H1 (cell line): ENCODE data around the gene SLC5A4. TPM values are rescaled to one million over a fixed set of nuclear protein-coding genes. Genes with fewer than 3 reads are reported as not detected.

ENCODE experiments used
- CTCF ChIA-PET: fragments of 300-600 bp; sonication (Branson Sonifier 250); formaldehyde crosslinking; loops from one replicate; lab custom pipeline; 2021; ENCODE audit not compliant: partially characterized antibody; lab: Charles Lee
- POLR2A ChIA-PET: fragments of 300-600 bp; sonication (Branson Sonifier 250); formaldehyde crosslinking; loops from one replicate; lab custom pipeline; 2021; ENCODE audit warnings: inconsistent platforms; ENCODE audit not compliant: partially characterized antibody; lab: Charles Lee
- DNase-seq, 2 experiments: peaks; one replicate each; pipeline versions ENCODE4 v3.0.0 to v3.0.0-alpha.2; 2010 to 2022; ENCODE audit warnings: low spot score in 2 of 2, low read depth in 1 of 2, mixed read lengths in 1 of 2
- FAIRE-seq: peaks from 2 replicates; lab custom pipeline; 2011; peaks lifted over from hg19 to GRCh38; lab: Jason Lieb, UNC
- H2AFZ ChIP-seq: 2 replicates; pipeline ENCODE4 v1.8.1; 2012; ENCODE audit warnings: low read length, inconsistent platforms
- H2AK5ac ChIP-seq: 2 replicates; pipeline ENCODE4 v1.6.1; 2013; ENCODE audit warnings: low read depth, low read length
- H2BK120ac ChIP-seq: replicated peaks from 2 replicates; pipeline ENCODE3; 2013; ENCODE audit warnings: low read depth, low read length, inconsistent platforms
- H2BK12ac ChIP-seq: 2 replicates; pipeline ENCODE4 v1.6.1; 2013; ENCODE audit warnings: low read depth, low read length
- H2BK15ac ChIP-seq: 2 replicates; pipeline ENCODE4 v1.6.1; 2013; ENCODE audit warnings: low read length
- H2BK20ac ChIP-seq: 2 replicates; pipeline ENCODE4 v1.6.1; 2013; ENCODE audit warnings: low read length
- H2BK5ac ChIP-seq: 2 replicates; pipeline ENCODE4 v1.6.1; 2013; ENCODE audit warnings: low read depth, low read length
- H3K14ac ChIP-seq: 2 replicates; pipeline ENCODE4 v1.6.1; 2013; ENCODE audit warnings: inconsistent platforms; ENCODE audit not compliant: insufficient read length
- H3K18ac ChIP-seq: 2 replicates; pipeline ENCODE4 v1.6.1; 2013; ENCODE audit warnings: low read length; ENCODE audit errors: extremely low read depth
- H3K23ac ChIP-seq: 2 replicates; pipeline ENCODE4 v1.6.1; 2013; ENCODE audit warnings: inconsistent platforms; ENCODE audit not compliant: insufficient read length
- H3K23me2 ChIP-seq: 2 replicates; pipeline ENCODE4 v1.6.1; 2013; ENCODE audit warnings: low read depth, low read length
- H3K27ac ChIP-seq: 2 replicates; pipeline ENCODE4 v1.6.1; 2011; ENCODE audit warnings: low read depth, low read length, inconsistent platforms
- H3K27me3 ChIP-seq, 4 experiments: replicated peaks in 1 of 4; 1 replicate in 1 of 4; 2 replicates in 3 of 4; pipeline versions ENCODE4 v1.6.1 to v1.8.1; 2011 to 2013; ENCODE audit warnings: low read length in 3 of 4, mild to moderate bottlenecking in 3 of 4, inconsistent platforms in 2 of 4, mixed read lengths in 2 of 4, moderate library complexity in 1 of 4; ENCODE audit not compliant: control insufficient read depth in 3 of 4, insufficient read depth in 3 of 4; ENCODE audit errors: extremely low read depth in 1 of 4
- H3K36me3 ChIP-seq, 4 experiments: 2 replicates each; pipeline versions ENCODE4 v1.6.1 to v1.8.1; 2011 to 2013; ENCODE audit warnings: mild to moderate bottlenecking in 4 of 4, low read length in 3 of 4, moderate library complexity in 2 of 4, control low read depth in 1 of 4, inconsistent platforms in 1 of 4; ENCODE audit not compliant: insufficient read depth in 4 of 4, control insufficient read depth in 2 of 4
- H3K4ac ChIP-seq: replicated peaks from 2 replicates; pipeline ENCODE3; 2013; ENCODE audit warnings: low read length, low read depth, mixed read lengths, inconsistent platforms; ENCODE audit not compliant: insufficient read length
- H3K4me1 ChIP-seq, 4 experiments: replicated peaks in 1 of 4; 1 replicate in 1 of 4; 2 replicates in 3 of 4; pipeline versions ENCODE4 v1.6.1 to v1.8.1; 2011 to 2013; ENCODE audit warnings: low read length in 3 of 4, inconsistent platforms in 2 of 4, mixed read lengths in 1 of 4; ENCODE audit not compliant: insufficient read depth in 4 of 4, control insufficient read depth in 3 of 4
- H3K4me2 ChIP-seq, 2 experiments: 2 replicates each; pipeline versions ENCODE4 v1.6.1 to v1.8.1; 2011 to 2013; ENCODE audit warnings: low read depth in 2 of 2, low read length in 2 of 2, control low read depth in 1 of 2, inconsistent platforms in 1 of 2, mild to moderate bottlenecking in 1 of 2; ENCODE audit not compliant: insufficient read depth in 1 of 2
- H3K4me3 ChIP-seq, 4 experiments: fragments of 200-600, 300-600 bp in 1 of 4; sonication (generic), shearing (Covaris generic), sonication (Bioruptor Twin) in 1 of 4; 2 replicates each; pipeline versions ENCODE4 v1.5.1 to v1.8.1; 2011 to 2016; ENCODE audit warnings: low read length in 4 of 4, low read depth in 3 of 4, control low read depth in 2 of 4, inconsistent platforms in 2 of 4, mild to moderate bottlenecking in 2 of 4, mixed read lengths in 1 of 4, moderate library complexity in 1 of 4; ENCODE audit not compliant: insufficient read depth in 2 of 4; ENCODE audit errors: extremely low read depth in 1 of 4
- H3K56ac ChIP-seq: replicated peaks from 2 replicates; pipeline ENCODE3; 2013; ENCODE audit warnings: low read depth, mild to moderate bottlenecking, mixed read lengths, low read length, inconsistent platforms; ENCODE audit not compliant: insufficient read length
- H3K79me1 ChIP-seq: 2 replicates; pipeline ENCODE4 v1.6.1; 2013; ENCODE audit warnings: low read depth, low read length, control low read depth
- H3K79me2 ChIP-seq, 2 experiments: 2 replicates each; pipeline versions ENCODE4 v1.6.1 to v1.8.1; 2012 to 2013; ENCODE audit warnings: low read length in 2 of 2, mild to moderate bottlenecking in 2 of 2, inconsistent platforms in 1 of 2; ENCODE audit not compliant: insufficient read depth in 2 of 2, control insufficient read depth in 1 of 2
- H3K9ac ChIP-seq, 4 experiments: replicated peaks in 1 of 4; 1 replicate in 1 of 4; 2 replicates in 3 of 4; pipeline versions ENCODE4 v1.6.1 to v1.8.1; 2011 to 2013; ENCODE audit warnings: low read depth in 3 of 4, low read length in 3 of 4, control low read depth in 2 of 4, mild to moderate bottlenecking in 2 of 4, moderate library complexity in 2 of 4, inconsistent platforms in 1 of 4; ENCODE audit errors: extremely low read depth in 1 of 4
- H3K9me3 ChIP-seq, 2 experiments: 2 replicates each; pipeline versions ENCODE4 v1.6.1 to v1.8.1; 2012 to 2013; ENCODE audit warnings: mild to moderate bottlenecking in 2 of 2, moderate library complexity in 2 of 2, control low read depth in 1 of 2, inconsistent platforms in 1 of 2, low read depth in 1 of 2, low read length in 1 of 2, mixed read lengths in 1 of 2; ENCODE audit not compliant: insufficient read depth in 2 of 2
- H4K20me1 ChIP-seq, 2 experiments: replicated peaks in 1 of 2; 2 replicates each; pipeline versions ENCODE3 to v1.8.1; 2011 to 2013; ENCODE audit warnings: inconsistent platforms in 2 of 2, low read length in 2 of 2, mild to moderate bottlenecking in 1 of 2; ENCODE audit not compliant: insufficient read depth in 2 of 2, control insufficient read depth in 1 of 2
- H4K5ac ChIP-seq: 2 replicates; pipeline ENCODE4 v1.6.1; 2013; ENCODE audit warnings: low read length, low read depth, mixed read lengths, inconsistent platforms; ENCODE audit not compliant: insufficient read length
- H4K8ac ChIP-seq: 2 replicates; pipeline ENCODE4 v1.8.0; 2013; ENCODE audit warnings: mild to moderate bottlenecking, moderate library complexity, low read length, inconsistent platforms; ENCODE audit not compliant: insufficient read depth; ENCODE audit errors: extremely low read depth
- H4K91ac ChIP-seq: replicated peaks from 2 replicates; pipeline ENCODE3; 2013; ENCODE audit warnings: low read length, mixed read lengths, inconsistent platforms; ENCODE audit not compliant: insufficient read length
- BRCA1 ChIP-seq: IDR thresholded peaks from 2 replicates; pipeline ENCODE4 v1.6.1; 2012; ENCODE audit warnings: low read depth, low read length, improper control_type of control experiment
- RNF2 ChIP-seq: fragments of 200-900, 300-1000 bp; sonication (generic); IDR thresholded peaks from 2 replicates; pipeline ENCODE4 v1.7.1; 2016; ENCODE audit warnings: borderline replicate concordance, low read depth, mild to moderate bottlenecking, antibody characterized with exemption, low read length; ENCODE audit not compliant: poor library complexity, severe bottlenecking; ENCODE audit errors: missing control alignments
- YY1 ChIP-seq: IDR thresholded peaks from 2 replicates; pipeline ENCODE4 v1.6.1; 2011; ENCODE audit warnings: low read depth, mild to moderate bottlenecking, low read length
- WGBS, 2 experiments: shearing (Covaris generic) in 1 of 2; methylation state at CpG; one replicate each; pipeline versions ENCODE4 v1.1.6 to v1.1.7; 2013 to 2015; ENCODE audit warnings: low lambda C conversion rate in 2 of 2, mixed read lengths in 2 of 2, inconsistent platforms in 1 of 2, low coverage in 1 of 2, missing lambda C conversion rate in 1 of 2; ENCODE audit not compliant: insufficient replicate concordance in 2 of 2, insufficient coverage in 1 of 2, insufficient read length in 1 of 2; ENCODE audit errors: extremely low coverage in 1 of 2, missing lambda C conversion rate in 1 of 2; 5-methylcytosine and 5-hydroxymethylcytosine counted together
- polyA plus RNA-seq, 7 experiments: library from polyadenylated mRNA; depleted of rRNA in 3 of 7; stranded (reverse) in 5 of 7; unstranded in 2 of 7; fragments of >200 nt in 5 of 7; fragments of 200-250 nt in 2 of 7; gene quantifications; 1 replicate in 5 of 7; 2 replicates in 1 of 7; 4 replicates in 1 of 7; pipeline versions ENCODE4 v1.2.1 to v1.2.3, GENCODE V29; 2011 to 2013; ENCODE audit warnings: missing spikeins in 2 of 7, mixed read lengths in 2 of 7
- total RNA-seq: library from RNA; stranded (reverse); fragmentation: NEBNext Ultra II Directional; extraction: Animal tissue kit (Norgen Biotek cat#: 25700); gene quantifications from 2 replicates; pipeline ENCODE4 v1.2.1, GENCODE V29; 2021
- TF ChIP-seq, protein P1 (sequence below): IDR thresholded peaks from 2 replicates; pipeline ENCODE4 v1.6.1; 2012; ENCODE audit warnings: inconsistent platforms

SLC5A4 gene
- total and polyA plus RNA-seq, 2 of the 8 experiments (the other 6 are each of a cell fraction or from before 2014, with no cell fraction given) = 0.17 TPM; not detected in 1

DNA sequence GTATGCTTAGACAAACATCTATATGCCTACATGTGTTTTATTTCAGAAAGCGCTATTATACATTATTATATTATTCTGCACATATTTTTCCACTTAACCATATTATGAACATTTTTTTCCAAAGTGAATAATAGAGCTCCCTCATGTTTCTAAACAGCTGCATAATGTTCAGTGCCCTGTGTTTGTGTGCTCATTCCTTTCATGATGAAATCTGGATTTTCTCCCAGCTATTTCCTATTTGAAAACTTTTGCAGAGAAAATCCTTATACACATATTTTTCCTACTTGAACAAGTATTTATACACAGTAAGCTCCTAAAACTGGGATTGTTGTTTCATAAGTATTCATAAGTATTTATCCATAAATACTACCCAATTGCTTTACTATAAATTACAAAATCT, 32.2 kb downstream of the SLC5A4 start:
- no peaks in the 10 kb centered on the region for H4K20me1 ChIP-seq
- no peaks in the 10 kb centered on the region for H3K79me1 ChIP-seq
- DNase-seq = no peak
- no peaks in the 10 kb centered on the region for H3K27me3 ChIP-seq
- no peaks in the 10 kb centered on the region for H3K23me2 ChIP-seq
- H2BK5ac ChIP-seq = no peak overlapping the region
- H2BK15ac ChIP-seq = no peak overlapping the region
- no peak for FAIRE-seq
- H2BK120ac ChIP-seq = no peak overlapping the region
- POLR2A ChIA-PET = no interaction called here
- H3K9me3 ChIP-seq = no peaks in the 10 kb centered on the region
- no peak overlapping the region for H4K8ac ChIP-seq
- H3K4ac ChIP-seq = no peak overlapping the region
- 88% methylated on average over 1 of the region's 1 CpG; no CpG with 5 or more reads in 1 of the 2 experiments for WGBS, 2 experiments
- H3K18ac ChIP-seq = no peak overlapping the region
- H2BK12ac ChIP-seq = no peak overlapping the region
- H3K4me2 ChIP-seq = no peak overlapping the region
- TF ChIP-seq, protein P1, sequence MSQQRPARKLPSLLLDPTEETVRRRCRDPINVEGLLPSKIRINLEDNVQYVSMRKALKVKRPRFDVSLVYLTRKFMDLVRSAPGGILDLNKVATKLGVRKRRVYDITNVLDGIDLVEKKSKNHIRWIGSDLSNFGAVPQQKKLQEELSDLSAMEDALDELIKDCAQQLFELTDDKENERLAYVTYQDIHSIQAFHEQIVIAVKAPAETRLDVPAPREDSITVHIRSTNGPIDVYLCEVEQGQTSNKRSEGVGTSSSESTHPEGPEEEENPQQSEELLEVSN = no peak
- TF ChIP-seq RNF2 (no peak), YY1 (no peak), BRCA1 (no peak)
- no peaks in the 10 kb centered on the region for H3K79me2 ChIP-seq
- H3K4me3 ChIP-seq = no peak overlapping the region
- no peaks in the 10 kb centered on the region for H3K4me1 ChIP-seq
- no peak overlapping the region for H2BK20ac ChIP-seq
- H3K14ac ChIP-seq = no peak overlapping the region
- H3K9ac ChIP-seq = no peak overlapping the region
- CTCF ChIA-PET = interaction anchor here (0.7 to 1.7 kb wide), 3 partner anchors 11 to 46 kb away, joined by 3 to 4 read pairs (median 4); no protein-coding TSS in a partner anchor
- H3K36me3 ChIP-seq = no peaks in the 10 kb centered on the region
- H4K91ac ChIP-seq = no peak overlapping the region
- H2AFZ ChIP-seq = no peak overlapping the region
- no peak overlapping the region for H3K23ac ChIP-seq
- H4K5ac ChIP-seq = no peak overlapping the region
- H3K27ac ChIP-seq = no peak overlapping the region
- no peak overlapping the region for H2AK5ac ChIP-seq
- no peak overlapping the region for H3K56ac ChIP-seq
